ENCODE results near the gene RFX3.

Gene RFX3

GRCh38 chr9:3181049-3181953, 344.5 kb downstream of the RFX3 start:
- Histone ChIP-seq H3K9ac (ENCODE audit: low read depth, low read length) (peak overlapping the region; percentile 8), H3K36me3 (ENCODE audit: control insufficient read depth, insufficient read depth, low read length) (no peaks in the 10 kb centered on the region), H3K9me3 (ENCODE audit: control insufficient read depth, insufficient read depth, low read length) (no peaks in the 10 kb centered on the region), H3K4me1 (ENCODE audit: control insufficient read depth, insufficient read depth, low read length) (peaks cover 13% of the 10 kb centered on the region), H3K4me3 (ENCODE audit: low read depth, low read length) (peak overlapping the region; percentile 76), H3K27me3 (ENCODE audit: control insufficient read depth, insufficient read depth, low read length) (peaks cover 42% of the 10 kb centered on the region)

DNA sequence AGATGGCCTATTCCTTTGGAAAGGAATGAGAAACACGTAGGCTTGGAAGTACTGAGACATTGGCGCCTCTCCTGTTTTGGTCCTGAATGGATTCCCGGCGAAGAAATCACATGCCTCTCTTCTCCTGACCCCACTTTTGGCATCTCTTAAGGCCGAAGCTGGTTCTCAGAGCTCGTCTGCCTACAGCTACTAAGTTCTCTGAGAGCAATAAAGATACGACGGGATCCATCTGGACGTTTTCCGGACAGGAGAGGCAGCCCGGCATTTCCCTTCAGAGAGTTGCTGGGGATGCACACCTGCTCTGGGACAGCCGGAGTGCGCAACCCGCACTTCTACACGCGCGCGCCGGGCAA, 345.1 kb downstream of the RFX3 start:
- Histone ChIP-seq H3K9ac (ENCODE audit: low read depth, low read length) (peak overlapping the region; percentile 8), H3K27me3 (ENCODE audit: control insufficient read depth, insufficient read depth, low read length) (peaks cover 42% of the 10 kb centered on the region), H3K9me3 (ENCODE audit: control insufficient read depth, insufficient read depth, low read length) (no peaks in the 10 kb centered on the region), H3K4me1 (ENCODE audit: control insufficient read depth, insufficient read depth, low read length) (peaks cover 13% of the 10 kb centered on the region), H3K36me3 (ENCODE audit: control insufficient read depth, insufficient read depth, low read length) (no peaks in the 10 kb centered on the region), H3K4me3 (ENCODE audit: low read depth, low read length) (peak overlapping the region; percentile 76)

GRCh38 chr9:3179711-3180110, 346.1 kb downstream of the RFX3 start:
- H3K27me3 ChIP-seq (ENCODE audit: control insufficient read depth, insufficient read depth, low read length), result peaks cover 42% of the 10 kb centered on the region
- no peak overlapping the region for H3K9ac ChIP-seq (ENCODE audit: low read depth, low read length)
- no peaks in the 10 kb centered on the region for H3K9me3 ChIP-seq (ENCODE audit: control insufficient read depth, insufficient read depth, low read length)
- H3K36me3 ChIP-seq (ENCODE audit: control insufficient read depth, insufficient read depth, low read length), result no peaks in the 10 kb centered on the region
- no peak overlapping the region for H3K4me3 ChIP-seq (ENCODE audit: low read depth, low read length)
- H3K4me1 ChIP-seq (ENCODE audit: control insufficient read depth, insufficient read depth, low read length), result peaks cover 13% of the 10 kb centered on the region

GRCh38 chr9:3177936-3178335, 347.9 kb downstream of the RFX3 start:
- Histone ChIP-seq H3K9ac (ENCODE audit: low read depth, low read length) (no peak overlapping the region), H3K4me3 (ENCODE audit: low read depth, low read length) (no peak overlapping the region), H3K27me3 (ENCODE audit: control insufficient read depth, insufficient read depth, low read length) (peaks cover 37% of the 10 kb centered on the region), H3K9me3 (ENCODE audit: control insufficient read depth, insufficient read depth, low read length) (no peaks in the 10 kb centered on the region), H3K36me3 (ENCODE audit: control insufficient read depth, insufficient read depth, low read length) (no peaks in the 10 kb centered on the region), H3K4me1 (ENCODE audit: control insufficient read depth, insufficient read depth, low read length) (peaks cover 13% of the 10 kb centered on the region)

- H3K9ac ChIP-seq (ENCODE audit: low read depth, low read length), result no peak overlapping the region
- peaks cover 13% of the 10 kb centered on the region for H3K4me1 ChIP-seq (ENCODE audit: control insufficient read depth, insufficient read depth, low read length)
- no peaks in the 10 kb centered on the region for H3K36me3 ChIP-seq (ENCODE audit: control insufficient read depth, insufficient read depth, low read length)
- H3K9me3 ChIP-seq (ENCODE audit: control insufficient read depth, insufficient read depth, low read length), result no peaks in the 10 kb centered on the region
- peaks cover 30% of the 10 kb centered on the region for H3K27me3 ChIP-seq (ENCODE audit: control insufficient read depth, insufficient read depth, low read length)
- H3K4me3 ChIP-seq (ENCODE audit: low read depth, low read length), result no peak overlapping the region
These were observed 348.5 kb downstream of the RFX3 start for GRCh38 chr9:3177146-3177761.

GRCh38 chr9:3173374-3173773, 352.4 kb downstream of the RFX3 start:
- H3K27me3 ChIP-seq (ENCODE audit: control insufficient read depth, insufficient read depth, low read length), result no peaks in the 10 kb centered on the region
- H3K36me3 ChIP-seq (ENCODE audit: control insufficient read depth, insufficient read depth, low read length), result no peaks in the 10 kb centered on the region
- H3K9me3 ChIP-seq (ENCODE audit: control insufficient read depth, insufficient read depth, low read length), result no peaks in the 10 kb centered on the region
- peaks cover 13% of the 10 kb centered on the region for H3K4me1 ChIP-seq (ENCODE audit: control insufficient read depth, insufficient read depth, low read length)
- no peak overlapping the region for H3K9ac ChIP-seq (ENCODE audit: low read depth, low read length)
- H3K4me3 ChIP-seq (ENCODE audit: low read depth, low read length), result no peak overlapping the region

DNA sequence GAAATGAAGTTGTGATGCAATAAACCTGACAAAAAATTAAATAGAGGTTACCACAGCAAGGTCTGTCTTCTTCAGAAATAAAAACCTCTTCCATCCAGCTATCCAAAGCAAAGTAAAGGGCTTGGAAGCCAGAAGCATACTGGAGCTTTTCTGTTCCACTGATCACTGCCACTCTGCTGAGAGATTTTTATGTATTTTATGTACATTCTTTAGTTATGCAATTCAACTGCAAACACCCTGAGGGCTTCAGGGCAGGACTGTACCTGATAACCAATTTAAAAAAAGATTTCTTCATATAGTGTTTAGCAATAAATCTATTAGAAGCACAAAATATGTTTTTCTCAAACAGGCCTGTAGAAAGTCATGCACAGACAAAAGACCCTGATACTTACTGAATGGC, 355.0 kb downstream of the RFX3 start:
- Histone ChIP-seq H3K4me1 (ENCODE audit: control insufficient read depth, insufficient read depth, low read length) (no peaks in the 10 kb centered on the region), H3K4me3 (ENCODE audit: low read depth, low read length) (no peak overlapping the region), H3K27me3 (ENCODE audit: control insufficient read depth, insufficient read depth, low read length) (no peaks in the 10 kb centered on the region), H3K36me3 (ENCODE audit: control insufficient read depth, insufficient read depth, low read length) (no peaks in the 10 kb centered on the region), H3K9ac (ENCODE audit: low read depth, low read length) (no peak overlapping the region), H3K9me3 (ENCODE audit: control insufficient read depth, insufficient read depth, low read length) (no peaks in the 10 kb centered on the region)
